ENCODE data around the gene CENPB. TPM values are rescaled to one million over a fixed set of nuclear protein-coding genes. Genes with fewer than 3 reads are reported as not detected.

The CENPB gene
- total RNA-seq, 4 donors from 2014 or later, result 64.8 to 94.9 (median 80.8) TPM

DNA sequence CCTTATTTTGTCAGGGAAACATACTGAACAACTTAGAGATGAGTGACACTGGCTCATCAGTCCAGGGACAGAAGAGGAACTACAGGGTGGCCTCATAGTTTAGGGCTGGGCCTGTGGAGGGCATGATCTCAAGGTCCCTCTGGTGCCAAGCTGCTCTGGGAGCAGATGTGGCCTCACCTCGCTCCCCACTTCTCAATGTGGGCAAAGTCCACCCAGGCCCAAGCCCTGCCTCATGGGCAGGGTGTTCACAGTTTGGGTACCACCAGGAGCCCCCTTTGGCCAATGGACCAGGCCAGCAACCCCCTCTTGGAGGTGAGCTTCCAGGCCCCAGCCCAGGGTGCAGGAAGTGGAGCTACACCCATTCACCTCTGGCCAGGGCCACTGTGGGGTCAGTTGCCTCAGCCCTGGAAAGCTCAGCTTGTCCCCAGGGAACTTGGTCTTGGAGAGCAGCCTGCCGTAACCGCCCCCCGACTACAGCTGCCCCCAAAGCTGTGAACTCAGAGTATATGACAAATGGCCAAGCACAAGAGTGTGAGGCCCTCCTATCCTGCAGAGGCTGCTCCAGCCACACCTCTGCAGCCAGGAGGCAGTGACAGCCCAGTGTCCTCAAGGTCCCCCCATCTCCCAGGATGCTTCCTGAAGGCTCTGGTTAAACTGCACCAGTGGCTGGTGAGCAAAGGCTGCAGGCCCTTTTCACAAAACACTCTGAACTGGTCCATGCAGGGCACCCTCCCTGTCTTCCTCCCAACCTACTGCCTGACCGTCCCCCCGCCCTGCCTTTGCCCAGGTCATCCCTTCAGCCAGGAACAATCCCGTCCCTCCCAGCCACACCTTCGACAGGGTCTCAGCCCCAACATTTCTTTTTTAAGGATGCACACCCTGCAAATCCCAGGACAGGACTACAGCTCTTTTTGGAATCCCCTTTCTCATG is 22.6 kb downstream of the CENPB start:
- TF ChIP-seq POLR2A (IDR thresholded peaks at IDR 0.05), result no peak
- TF ChIP-seq, protein P1, sequence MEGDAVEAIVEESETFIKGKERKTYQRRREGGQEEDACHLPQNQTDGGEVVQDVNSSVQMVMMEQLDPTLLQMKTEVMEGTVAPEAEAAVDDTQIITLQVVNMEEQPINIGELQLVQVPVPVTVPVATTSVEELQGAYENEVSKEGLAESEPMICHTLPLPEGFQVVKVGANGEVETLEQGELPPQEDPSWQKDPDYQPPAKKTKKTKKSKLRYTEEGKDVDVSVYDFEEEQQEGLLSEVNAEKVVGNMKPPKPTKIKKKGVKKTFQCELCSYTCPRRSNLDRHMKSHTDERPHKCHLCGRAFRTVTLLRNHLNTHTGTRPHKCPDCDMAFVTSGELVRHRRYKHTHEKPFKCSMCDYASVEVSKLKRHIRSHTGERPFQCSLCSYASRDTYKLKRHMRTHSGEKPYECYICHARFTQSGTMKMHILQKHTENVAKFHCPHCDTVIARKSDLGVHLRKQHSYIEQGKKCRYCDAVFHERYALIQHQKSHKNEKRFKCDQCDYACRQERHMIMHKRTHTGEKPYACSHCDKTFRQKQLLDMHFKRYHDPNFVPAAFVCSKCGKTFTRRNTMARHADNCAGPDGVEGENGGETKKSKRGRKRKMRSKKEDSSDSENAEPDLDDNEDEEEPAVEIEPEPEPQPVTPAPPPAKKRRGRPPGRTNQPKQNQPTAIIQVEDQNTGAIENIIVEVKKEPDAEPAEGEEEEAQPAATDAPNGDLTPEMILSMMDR (IDR thresholded peaks at IDR 0.05), result no peak
- no peak for DNase-seq
- Histone ChIP-seq H3K27ac (no peak overlapping the region), H3K36me3 (no peaks in the 10 kb centered on the region), H3K4me1 (peaks cover 10 to 21% of the 10 kb centered on the region in 2 donors), H3K27me3 (no peaks in the 10 kb centered on the region), H3K4me3 (replicated peaks in 1 of 3) (no peak overlapping the region), H3K9me3 (no peaks in the 10 kb centered on the region)
- WGBS, 2 donors, result 86 to 90% methylated on average over 5 to 8 of the region's 8 CpGs
- intact Hi-C loops (cut with DNase I), result no loop called here

DNA sequence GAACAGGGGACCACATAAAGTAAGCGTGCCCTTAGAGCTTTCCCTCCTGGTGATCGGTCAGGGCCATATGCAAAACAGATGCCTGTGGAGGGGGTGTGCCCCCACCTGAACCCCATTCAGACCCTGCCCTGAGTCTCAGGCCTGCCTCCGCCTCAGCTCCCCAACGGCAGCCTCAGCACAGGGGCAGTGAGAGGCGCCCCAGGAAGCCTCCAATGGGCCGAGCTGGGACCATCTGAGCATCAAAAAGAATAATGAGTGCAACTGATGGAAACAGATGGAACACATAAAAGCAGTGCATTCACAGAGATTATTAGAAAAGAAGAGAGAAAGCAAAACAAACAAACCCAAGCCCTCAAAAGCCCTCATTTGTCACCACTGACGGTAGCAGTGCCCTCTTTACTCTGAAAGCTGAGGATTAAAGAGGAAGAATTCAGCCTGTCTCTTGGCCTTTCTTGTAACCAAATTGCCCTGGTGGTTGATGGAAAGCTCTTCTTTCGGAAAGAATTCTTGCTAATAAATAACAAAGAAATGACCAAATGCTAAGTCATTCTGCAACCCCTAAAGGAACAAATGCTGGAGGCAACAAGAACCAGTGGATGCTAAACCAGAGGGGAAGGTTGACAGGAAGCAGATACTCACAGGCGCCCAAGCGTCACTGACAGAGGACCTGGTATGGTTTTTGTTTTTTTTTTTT is 25.7 kb downstream of the CENPB start:
- H3K9me3 ChIP-seq, result no peaks in the 10 kb centered on the region
- H3K27ac ChIP-seq, result no peak overlapping the region
- H3K27me3 ChIP-seq, result no peaks in the 10 kb centered on the region
- H3K4me3 ChIP-seq (replicated peaks in 1 of 3), result no peak overlapping the region
- H3K36me3 ChIP-seq, result no peaks in the 10 kb centered on the region
- WGBS, 2 donors, result 79 to 82% methylated on average over 10 of the region's 10 CpGs
- intact Hi-C loops (cut with DNase I), result no loop called here
- H3K4me1 ChIP-seq, result no peaks in the 10 kb centered on the region
- TF ChIP-seq, protein P1 (IDR thresholded peaks at IDR 0.05), result no peak
- TF ChIP-seq POLR2A (IDR thresholded peaks at IDR 0.05), result no peak
- no peak for DNase-seq

DNA sequence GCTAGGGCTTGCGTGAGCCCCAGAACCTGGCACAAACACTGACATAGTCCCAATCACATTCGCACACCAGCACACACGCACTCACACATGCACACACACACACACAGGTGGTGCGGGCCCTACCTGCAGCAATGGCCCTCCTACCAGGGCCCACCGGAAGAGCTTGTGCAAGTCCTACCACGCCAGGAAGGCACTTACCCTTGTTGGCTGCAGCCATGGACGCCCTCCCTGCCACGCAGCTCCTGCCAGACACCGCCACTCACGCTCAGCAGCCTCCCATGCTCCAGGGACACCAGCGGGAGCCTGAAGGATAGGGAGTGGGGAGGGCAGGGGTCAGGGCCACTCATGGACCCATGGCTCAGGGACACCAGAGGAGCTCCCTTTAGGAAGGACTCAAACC is 26.7 kb downstream of the CENPB start:
- no peak overlapping the region for H3K27ac ChIP-seq
- intact Hi-C loops (cut with DNase I), result no loop called here
- H3K27me3 ChIP-seq, result no peaks in the 10 kb centered on the region
- no peak overlapping the region for H3K4me3 ChIP-seq (replicated peaks in 1 of 3)
- H3K36me3 ChIP-seq, result no peaks in the 10 kb centered on the region
- TF ChIP-seq, protein P1 (IDR thresholded peaks at IDR 0.05), result no peak
- no peak for TF ChIP-seq POLR2A (IDR thresholded peaks at IDR 0.05)
- H3K9me3 ChIP-seq, result no peaks in the 10 kb centered on the region
- 86 to 92% methylated on average over 6 to 11 of the region's 11 CpGs for WGBS, 2 donors
- H3K4me1 ChIP-seq, result no peaks in the 10 kb centered on the region
- DNase-seq, result no peak

DNA sequence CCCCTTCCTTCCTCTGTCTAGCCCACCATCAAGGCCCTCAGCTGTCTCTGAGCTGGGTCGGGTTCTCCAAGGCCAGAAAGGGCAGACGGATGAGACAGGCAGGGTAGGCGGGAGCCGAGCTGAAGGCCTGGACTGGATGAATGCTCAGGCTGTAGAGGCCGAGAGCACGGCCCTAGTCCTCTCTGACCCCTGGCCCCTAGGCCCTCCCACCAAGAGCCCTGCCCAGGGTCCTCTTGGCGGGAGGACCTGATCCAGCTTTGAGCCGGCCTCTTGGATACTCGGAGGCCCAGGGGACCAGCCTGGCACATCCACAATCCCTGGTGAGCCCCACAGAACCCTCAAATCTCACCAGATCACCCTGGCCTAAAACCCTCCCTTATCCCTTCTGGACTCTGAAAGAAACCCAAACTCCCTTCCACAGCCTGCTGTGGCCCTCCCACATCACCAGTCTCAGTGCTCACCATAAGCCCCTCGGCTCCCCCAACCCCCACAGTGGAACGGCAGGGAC is 27.2 kb downstream of the CENPB start:
- Histone ChIP-seq H3K4me3 (replicated peaks in 1 of 3) (no peak overlapping the region), H3K36me3 (no peaks in the 10 kb centered on the region), H3K4me1 (no peaks in the 10 kb centered on the region), H3K27ac (no peak overlapping the region), H3K9me3 (no peaks in the 10 kb centered on the region), H3K27me3 (no peaks in the 10 kb centered on the region)
- intact Hi-C loops (cut with DNase I), result no loop called here
- TF ChIP-seq, protein P1 (IDR thresholded peaks at IDR 0.05), result no peak
- no peak for TF ChIP-seq POLR2A (IDR thresholded peaks at IDR 0.05)
- 89 to 92% methylated on average over 9 to 10 of the region's 11 CpGs for WGBS, 2 donors
- no peak for DNase-seq

Data from thyroid gland (tissue), 4 donors.